ENCODE measurements around the gene SHBG. TPM values are rescaled to one million over a fixed set of nuclear protein-coding genes. Genes with fewer than 3 reads are reported as not detected.

Gene SHBG, protein sequence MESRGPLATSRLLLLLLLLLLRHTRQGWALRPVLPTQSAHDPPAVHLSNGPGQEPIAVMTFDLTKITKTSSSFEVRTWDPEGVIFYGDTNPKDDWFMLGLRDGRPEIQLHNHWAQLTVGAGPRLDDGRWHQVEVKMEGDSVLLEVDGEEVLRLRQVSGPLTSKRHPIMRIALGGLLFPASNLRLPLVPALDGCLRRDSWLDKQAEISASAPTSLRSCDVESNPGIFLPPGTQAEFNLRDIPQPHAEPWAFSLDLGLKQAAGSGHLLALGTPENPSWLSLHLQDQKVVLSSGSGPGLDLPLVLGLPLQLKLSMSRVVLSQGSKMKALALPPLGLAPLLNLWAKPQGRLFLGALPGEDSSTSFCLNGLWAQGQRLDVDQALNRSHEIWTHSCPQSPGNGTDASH
- total RNA-seq: not detected

DNA sequence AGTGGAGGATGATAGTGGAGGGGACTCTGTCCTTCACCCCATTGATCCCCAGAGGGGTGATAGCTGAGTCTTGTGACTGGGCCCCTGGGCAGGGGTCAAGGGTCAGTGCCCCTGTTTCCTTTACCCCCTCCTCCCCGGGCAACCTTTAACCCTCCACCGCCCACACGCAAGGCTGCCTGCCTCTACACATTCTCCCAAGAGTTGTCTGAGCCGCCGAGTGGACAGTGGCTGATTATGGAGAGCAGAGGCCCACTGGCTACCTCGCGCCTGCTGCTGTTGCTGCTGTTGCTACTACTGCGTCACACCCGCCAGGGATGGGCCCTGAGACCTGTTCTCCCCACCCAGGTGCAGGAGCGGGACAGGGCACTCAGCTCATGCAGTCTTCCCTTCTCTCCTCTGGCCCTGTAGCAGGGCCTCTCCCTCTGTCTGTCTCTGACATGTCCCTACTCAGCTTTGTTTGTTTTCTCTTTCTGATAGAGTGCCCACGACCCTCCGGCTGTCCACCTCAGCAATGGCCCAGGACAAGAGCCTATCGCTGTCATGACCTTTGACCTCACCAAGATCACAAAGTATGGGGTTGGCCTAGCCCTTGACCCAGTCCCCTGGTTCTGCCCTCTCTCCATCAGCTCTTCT, at the start of gene SHBG:
Gene SHBG, plus strand, starts transcription at position 197 of the 633 bp plus-strand sequence. Its CDS starts 38 bp downstream, at position 235.
- Histone ChIP-seq H3K9me3 (no peaks in the 10 kb centered on the region), H3K4me3 (no peak within 1 kb of the TSS), H3K27ac (no peak within 1 kb of the TSS), H3K36me3 (no peaks in the 10 kb centered on the region), H3K27me3 (no peaks in the 10 kb centered on the region), H3K4me1 (peaks cover 9% of the 10 kb centered on the region)
- intact Hi-C loops (cut with DNase I): loop anchor here (5.0 kb wide), 1 partner anchor 207 kb away; no protein-coding TSS in a partner anchor
- no peak for DNase-seq (ENCODE audit: extremely low spot score in 2 of 2)
- TF ChIP-seq, protein P1, sequence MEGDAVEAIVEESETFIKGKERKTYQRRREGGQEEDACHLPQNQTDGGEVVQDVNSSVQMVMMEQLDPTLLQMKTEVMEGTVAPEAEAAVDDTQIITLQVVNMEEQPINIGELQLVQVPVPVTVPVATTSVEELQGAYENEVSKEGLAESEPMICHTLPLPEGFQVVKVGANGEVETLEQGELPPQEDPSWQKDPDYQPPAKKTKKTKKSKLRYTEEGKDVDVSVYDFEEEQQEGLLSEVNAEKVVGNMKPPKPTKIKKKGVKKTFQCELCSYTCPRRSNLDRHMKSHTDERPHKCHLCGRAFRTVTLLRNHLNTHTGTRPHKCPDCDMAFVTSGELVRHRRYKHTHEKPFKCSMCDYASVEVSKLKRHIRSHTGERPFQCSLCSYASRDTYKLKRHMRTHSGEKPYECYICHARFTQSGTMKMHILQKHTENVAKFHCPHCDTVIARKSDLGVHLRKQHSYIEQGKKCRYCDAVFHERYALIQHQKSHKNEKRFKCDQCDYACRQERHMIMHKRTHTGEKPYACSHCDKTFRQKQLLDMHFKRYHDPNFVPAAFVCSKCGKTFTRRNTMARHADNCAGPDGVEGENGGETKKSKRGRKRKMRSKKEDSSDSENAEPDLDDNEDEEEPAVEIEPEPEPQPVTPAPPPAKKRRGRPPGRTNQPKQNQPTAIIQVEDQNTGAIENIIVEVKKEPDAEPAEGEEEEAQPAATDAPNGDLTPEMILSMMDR (IDR thresholded peaks at IDR 0.05): no peak
- TF ChIP-seq POLR2AphosphoS5 (IDR thresholded peaks at IDR 0.05; ENCODE audit: insufficient read depth in 1 of 2, low read depth in 1 of 2): no peak
- no peak for TF ChIP-seq POLR2A (IDR thresholded peaks at IDR 0.05)

DNA sequence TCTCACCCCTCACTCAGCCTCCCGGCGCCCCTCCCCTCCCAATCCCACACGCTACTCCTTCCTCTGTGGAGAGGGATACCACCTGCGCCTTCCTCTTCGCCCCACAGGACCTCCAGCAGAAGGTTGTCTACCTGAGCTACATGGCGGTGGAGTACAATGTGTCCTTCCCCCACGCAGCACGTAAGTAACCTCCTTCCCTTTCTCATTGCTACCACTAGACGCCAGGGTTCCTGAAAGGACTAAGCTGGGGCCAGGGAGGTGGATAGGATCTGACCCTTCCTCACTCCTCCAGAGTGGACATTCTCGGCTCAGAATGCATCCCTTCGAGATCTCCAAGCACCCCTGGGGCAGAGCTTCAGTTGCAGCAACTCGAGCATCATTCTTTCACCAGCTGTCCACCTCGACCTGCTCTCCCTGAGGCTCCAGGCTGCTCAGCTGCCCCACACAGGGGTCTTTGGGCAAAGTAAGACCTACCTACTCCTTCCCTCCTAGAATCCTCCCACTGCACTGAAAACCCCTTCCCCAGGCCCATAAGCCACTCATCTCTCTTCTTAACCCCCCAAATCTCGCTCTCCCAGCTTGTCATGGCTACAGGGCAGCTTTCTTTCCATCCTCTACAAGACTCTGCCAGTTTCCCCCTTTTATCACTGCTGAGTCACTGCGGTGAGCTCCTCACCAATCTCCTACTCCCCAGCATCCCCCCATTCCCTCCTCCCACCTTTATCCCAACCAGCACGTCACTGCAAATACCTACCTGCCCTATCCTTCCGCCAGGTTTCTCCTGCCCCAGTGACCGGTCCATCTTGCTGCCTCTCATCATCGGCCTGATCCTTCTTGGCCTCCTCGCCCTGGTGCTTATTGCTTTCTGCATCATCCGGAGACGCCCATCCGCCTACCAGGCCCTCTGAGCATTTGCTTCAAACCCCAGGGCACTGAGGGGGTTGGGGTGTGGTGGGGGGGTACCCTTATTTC, 49.0 kb upstream of the SHBG start:
- Histone ChIP-seq H3K9me3 (no peaks in the 10 kb centered on the region), H3K27ac (peak overlapping the region; percentile 97), H3K27me3 (no peaks in the 10 kb centered on the region), H3K4me1 (peaks cover 71% of the 10 kb centered on the region), H3K36me3 (peaks cover 3 to 31% of the 10 kb centered on the region in 2 donors), H3K4me3 (peak overlapping the region; percentile 6 to 28)
- intact Hi-C loops (cut with DNase I): no loop called here
- no peak for DNase-seq (ENCODE audit: extremely low spot score in 2 of 2)
- TF ChIP-seq, protein P1 (IDR thresholded peaks at IDR 0.05): no peak
- TF ChIP-seq POLR2AphosphoS5 (IDR thresholded peaks at IDR 0.05; ENCODE audit: insufficient read depth in 1 of 2, low read depth in 1 of 2): no peak
- TF ChIP-seq POLR2A (IDR thresholded peaks at IDR 0.05): no peak

DNA sequence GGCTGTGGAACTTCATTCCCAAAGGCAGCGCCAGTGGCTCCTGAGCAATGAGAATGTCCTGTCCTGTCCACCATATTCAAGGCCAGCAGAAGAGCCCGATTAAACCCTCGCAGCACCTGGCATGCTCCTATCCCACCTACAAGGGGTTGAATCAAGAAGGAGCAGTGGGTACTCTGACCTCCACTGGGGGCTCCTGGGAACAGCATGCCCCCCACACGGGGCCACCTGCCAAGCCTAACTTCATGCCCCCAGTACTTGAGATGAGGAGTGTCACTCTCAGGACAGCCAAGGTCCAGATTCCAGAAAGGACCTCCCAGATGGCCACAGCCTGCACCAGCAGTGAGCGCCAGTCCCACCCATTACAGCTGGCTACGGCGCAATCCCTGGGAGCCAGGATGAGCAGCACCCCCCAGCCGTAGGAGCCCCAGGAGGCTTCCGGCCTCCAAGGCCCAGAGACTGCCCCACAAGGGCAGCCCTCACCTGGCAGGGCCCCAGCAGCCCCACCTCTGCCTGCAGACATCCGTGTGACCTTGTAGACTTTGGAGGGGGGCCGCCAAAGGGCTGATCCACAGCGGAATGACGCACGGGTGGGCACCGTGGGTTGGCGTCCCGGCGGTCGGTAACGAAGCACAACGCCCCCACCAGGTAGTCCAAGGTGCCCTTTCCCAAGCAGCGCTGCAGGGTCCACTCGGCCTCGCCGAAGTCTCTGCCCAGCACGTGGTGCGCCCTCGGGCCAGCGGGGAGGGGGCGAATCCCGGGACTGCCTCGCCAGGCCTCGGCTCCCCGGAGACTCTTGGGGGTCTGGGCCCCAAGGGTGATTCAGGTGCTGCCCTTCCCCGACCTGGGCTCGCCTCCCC, 47.3 kb upstream of the SHBG start:
- Histone ChIP-seq H3K27me3 (no peaks in the 10 kb centered on the region), H3K4me3 (peak overlapping the region; percentile 67 to 83), H3K27ac (peak overlapping the region; percentile 97), H3K4me1 (peaks cover 78% of the 10 kb centered on the region), H3K36me3 (peaks cover 2 to 18% of the 10 kb centered on the region in 2 donors), H3K9me3 (no peaks in the 10 kb centered on the region)
- DNase-seq (ENCODE audit: extremely low spot score in 2 of 2): no peak
- TF ChIP-seq POLR2AphosphoS5 (IDR thresholded peaks at IDR 0.05; ENCODE audit: insufficient read depth in 1 of 2, low read depth in 1 of 2) (no peak), POLR2A (IDR thresholded peaks at IDR 0.05) (no peak)
- TF ChIP-seq, protein P1 (IDR thresholded peaks at IDR 0.05): no peak
- intact Hi-C loops (cut with DNase I): no loop called here

DNA sequence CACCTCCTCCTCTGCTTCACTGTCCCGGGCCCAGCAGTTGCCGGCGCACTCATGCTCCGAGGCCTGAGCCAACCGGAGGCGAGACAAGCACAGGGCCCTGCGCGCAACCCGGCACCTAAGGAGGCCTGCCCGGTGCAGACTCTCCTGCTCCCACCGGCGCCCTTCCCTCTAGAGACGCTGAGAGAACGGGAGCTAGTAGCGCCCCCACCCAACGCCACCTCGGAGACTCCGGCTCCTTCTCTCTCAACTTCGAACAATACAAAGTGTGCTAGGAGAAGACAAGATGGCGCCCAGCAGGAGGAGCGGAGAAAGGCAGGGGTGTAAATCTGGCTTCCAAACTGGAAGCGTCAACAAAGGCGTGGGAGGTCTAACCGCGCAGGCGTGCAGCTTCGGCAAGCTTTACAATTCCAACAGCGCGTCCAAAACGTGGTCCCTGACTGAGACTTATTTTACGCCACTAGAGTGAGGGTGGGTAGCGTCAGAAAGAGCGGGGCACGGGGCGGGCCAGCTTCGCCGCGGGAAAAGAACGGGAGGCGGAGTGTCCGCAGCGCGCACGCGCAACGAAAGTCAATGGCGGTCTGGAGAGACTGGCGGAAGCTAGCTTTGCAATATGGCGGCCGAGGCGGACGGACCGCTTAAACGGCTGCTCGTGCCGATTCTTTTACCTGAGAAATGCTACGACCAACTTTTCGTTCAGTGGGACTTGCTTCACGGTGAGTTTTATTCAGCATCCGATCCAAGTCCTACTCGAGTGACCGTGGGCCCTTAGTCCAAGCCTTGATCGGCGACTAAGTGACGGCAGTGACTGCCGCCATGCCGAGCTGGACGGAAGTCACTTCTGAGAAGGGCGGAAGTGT, 46.5 kb upstream of the SHBG start, which contains the start of gene MPDU1:
Gene MPDU1, plus strand, starts transcription at position 600 of the 857 bp plus-strand sequence. Its CDS starts 11 bp downstream, at position 611.
- Histone ChIP-seq H3K4me3 (peak within 1 kb of the TSS; percentile 67 to 83), H3K9me3 (no peaks in the 10 kb centered on the region), H3K36me3 (peaks cover 0 to 9% of the 10 kb centered on the region in 2 donors), H3K27ac (peak within 1 kb of the TSS; percentile 97), H3K27me3 (no peaks in the 10 kb centered on the region), H3K4me1 (peaks cover 86% of the 10 kb centered on the region)
- peak in 1 of 2 donors; percentile 98 for DNase-seq (ENCODE audit: extremely low spot score in 2 of 2)
- TF ChIP-seq, protein P1 (IDR thresholded peaks at IDR 0.05): no peak
- TF ChIP-seq POLR2AphosphoS5 (IDR thresholded peaks at IDR 0.05; ENCODE audit: insufficient read depth in 1 of 2, low read depth in 1 of 2): peak; percentile 91 to 98
- peak in 1 of 2 donors; percentile 4 for TF ChIP-seq POLR2A (IDR thresholded peaks at IDR 0.05)
- intact Hi-C loops (cut with DNase I): no loop called here
